ENCODE measurements around the gene GRAMD2B.

Gene GRAMD2B

DNA sequence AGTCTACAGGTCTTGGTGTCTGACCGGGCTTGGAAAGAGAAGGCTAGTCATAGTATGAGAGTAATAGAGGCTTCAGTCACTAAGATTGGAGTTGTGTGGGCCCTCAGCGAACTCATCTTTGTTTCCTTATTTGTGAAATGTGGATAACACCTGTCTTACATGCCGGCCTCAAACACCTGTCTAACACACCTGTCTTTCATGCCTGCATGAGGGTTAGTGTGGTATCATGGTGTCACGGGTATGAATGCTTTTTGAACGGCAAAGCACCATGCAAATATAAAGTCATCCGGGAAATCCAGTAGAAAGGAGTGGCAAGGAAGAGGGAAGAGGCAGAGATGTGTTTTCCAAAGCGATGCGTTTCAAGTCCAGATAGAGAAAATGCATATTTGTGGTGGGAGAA, 25.5 kb downstream of the GRAMD2B start:
- TF ChIP-seq, protein P1, sequence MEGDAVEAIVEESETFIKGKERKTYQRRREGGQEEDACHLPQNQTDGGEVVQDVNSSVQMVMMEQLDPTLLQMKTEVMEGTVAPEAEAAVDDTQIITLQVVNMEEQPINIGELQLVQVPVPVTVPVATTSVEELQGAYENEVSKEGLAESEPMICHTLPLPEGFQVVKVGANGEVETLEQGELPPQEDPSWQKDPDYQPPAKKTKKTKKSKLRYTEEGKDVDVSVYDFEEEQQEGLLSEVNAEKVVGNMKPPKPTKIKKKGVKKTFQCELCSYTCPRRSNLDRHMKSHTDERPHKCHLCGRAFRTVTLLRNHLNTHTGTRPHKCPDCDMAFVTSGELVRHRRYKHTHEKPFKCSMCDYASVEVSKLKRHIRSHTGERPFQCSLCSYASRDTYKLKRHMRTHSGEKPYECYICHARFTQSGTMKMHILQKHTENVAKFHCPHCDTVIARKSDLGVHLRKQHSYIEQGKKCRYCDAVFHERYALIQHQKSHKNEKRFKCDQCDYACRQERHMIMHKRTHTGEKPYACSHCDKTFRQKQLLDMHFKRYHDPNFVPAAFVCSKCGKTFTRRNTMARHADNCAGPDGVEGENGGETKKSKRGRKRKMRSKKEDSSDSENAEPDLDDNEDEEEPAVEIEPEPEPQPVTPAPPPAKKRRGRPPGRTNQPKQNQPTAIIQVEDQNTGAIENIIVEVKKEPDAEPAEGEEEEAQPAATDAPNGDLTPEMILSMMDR (IDR thresholded peaks at IDR 0.05; ENCODE audit: control insufficient read depth, extremely low read depth, insufficient read depth) = no peak
- DNase-seq (ENCODE audit: low read depth) = no peak
- H3K4me3 ChIP-seq (ENCODE audit: low read depth, low read length) = no peak overlapping the region

GRCh38 chr5:126449751-126450271, 26.6 kb downstream of the GRAMD2B start:
- H3K4me3 ChIP-seq (ENCODE audit: low read depth, low read length) = no peak overlapping the region
- no peak for DNase-seq (ENCODE audit: low read depth)

GRCh38 chr5:126450346-126450745, 27.1 kb downstream of the GRAMD2B start:
- TF ChIP-seq, protein P1 (IDR thresholded peaks at IDR 0.05; ENCODE audit: control insufficient read depth, extremely low read depth, insufficient read depth) = no peak
- DNase-seq (ENCODE audit: low read depth) = no peak
- no peak overlapping the region for H3K4me3 ChIP-seq (ENCODE audit: low read depth, low read length)

More at GRCh38 chr5:126449751-126450271, 26.6 kb downstream of the GRAMD2B start:
- TF ChIP-seq, protein P1 (IDR thresholded peaks at IDR 0.05; ENCODE audit: control insufficient read depth, extremely low read depth, insufficient read depth) = no peak

- H3K4me3 ChIP-seq (ENCODE audit: low read depth, low read length) = no peak overlapping the region
- DNase-seq (ENCODE audit: low read depth) = no peak
- TF ChIP-seq, protein P1 (IDR thresholded peaks at IDR 0.05; ENCODE audit: control insufficient read depth, extremely low read depth, insufficient read depth) = no peak
Measured at GRCh38 chr5:126450907-126451306, 27.7 kb downstream of the GRAMD2B start.

DNA sequence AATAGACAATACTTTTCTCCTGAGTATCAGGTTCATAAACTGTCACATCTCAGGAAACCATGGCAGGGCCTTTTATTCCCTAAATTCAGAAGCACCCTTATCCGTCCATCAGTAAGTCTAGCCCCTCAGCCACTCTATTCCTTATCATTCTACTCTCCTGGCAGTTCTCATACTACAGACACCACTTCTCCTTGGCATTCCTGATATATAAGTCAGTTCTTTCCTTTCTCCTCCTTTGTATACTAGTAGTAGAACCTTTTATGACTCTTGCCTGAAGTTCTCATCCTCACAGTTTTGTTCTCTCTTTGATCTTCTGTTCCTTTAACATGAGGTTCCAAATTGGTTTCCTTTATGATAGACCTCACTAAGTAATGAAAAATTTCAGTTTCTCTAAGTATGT, 29.3 kb downstream of the GRAMD2B start:
- no peak for DNase-seq (ENCODE audit: low read depth)
- TF ChIP-seq, protein P1 (IDR thresholded peaks at IDR 0.05; ENCODE audit: control insufficient read depth, extremely low read depth, insufficient read depth) = no peak
- no peak overlapping the region for H3K4me3 ChIP-seq (ENCODE audit: low read depth, low read length)

- no peak overlapping the region for H3K4me3 ChIP-seq (ENCODE audit: low read depth, low read length)
- TF ChIP-seq, protein P1 (IDR thresholded peaks at IDR 0.05; ENCODE audit: control insufficient read depth, extremely low read depth, insufficient read depth) = no peak
- no peak for DNase-seq (ENCODE audit: low read depth)
Measured at GRCh38 chr5:126454081-126454480, 30.9 kb downstream of the GRAMD2B start.

DNA sequence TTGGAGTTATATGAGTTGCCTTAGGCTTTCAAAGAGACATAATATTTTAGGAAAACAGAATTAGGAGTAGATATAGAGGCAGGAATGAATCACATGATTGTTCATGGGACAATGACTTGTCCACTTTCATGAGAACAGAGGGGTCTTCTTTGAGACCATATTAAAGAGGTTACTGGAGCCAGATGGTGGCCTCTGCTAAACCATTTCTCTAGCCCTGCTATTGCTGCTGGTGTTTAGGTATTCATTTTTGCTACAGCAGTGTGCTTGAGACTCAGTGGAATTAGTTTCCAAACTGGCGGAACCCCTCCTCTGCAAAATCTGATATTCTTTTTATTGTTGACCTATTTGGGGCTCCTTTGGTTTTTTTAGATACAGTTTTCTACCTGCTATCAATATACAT, 31.3 kb downstream of the GRAMD2B start:
- TF ChIP-seq, protein P1 (IDR thresholded peaks at IDR 0.05; ENCODE audit: control insufficient read depth, extremely low read depth, insufficient read depth) = no peak
- no peak for DNase-seq (ENCODE audit: low read depth)
- no peak overlapping the region for H3K4me3 ChIP-seq (ENCODE audit: low read depth, low read length)
